Measurements from ENCODE around the gene CPNE1. TPM values are rescaled to one million over a fixed set of nuclear protein-coding genes. Genes with fewer than 3 reads are reported as not detected.
A peak's percentile ranks its signal among the peaks of the same experiment; 100 is the strongest.

The CPNE1 gene
- total RNA-seq, 1 experiment from 2014 or later, result 155 TPM

- H3K9me3 ChIP-seq (ENCODE audit: control insufficient read depth, low read depth, low read length), result no peaks in the 10 kb centered on the region
- WGBS (ENCODE audit: extremely low coverage, insufficient read length, low lambda C conversion rate), result no CpG with 5 or more reads among the region's 8 CpGs
- H3K23me2 ChIP-seq (ENCODE audit: insufficient read length, low read depth, low read length, poor library complexity, severe bottlenecking), result no peaks in the 10 kb centered on the region
- no peaks in the 10 kb centered on the region for H4K20me1 ChIP-seq (ENCODE audit: control insufficient read depth, insufficient read depth, insufficient read length)
- no peak overlapping the region for H2AK5ac ChIP-seq (ENCODE audit: insufficient read length, low read length)
- H3K4ac ChIP-seq (ENCODE audit: low read depth, low read length), result no peak overlapping the region
- H4K91ac ChIP-seq (ENCODE audit: insufficient read length, low read depth, low read length), result no peak overlapping the region
- no peak overlapping the region for H3K27ac ChIP-seq (ENCODE audit: insufficient read length, low read depth, low read length)
- no peak for DNase-seq
- Mint-ChIP-seq H3K4me1 (no peaks in the 10 kb centered on the region), H3K27ac (0 out of 7 replicates have a peak overlapping the region, but pooled peaks of 1 of the 3 experiments have one; percentile 17), H3K9me3 (no peaks in the 10 kb centered on the region; a peak in 1 of 5 replicates), H3K27me3 (ENCODE audit: low read depth) (no peaks in the 10 kb centered on the region), H3K36me3 (ENCODE audit: insufficient read depth in 1 of 3, low read depth in 3 of 3) (peaks cover 39 to 65% (median 64%) of the 10 kb centered on the region in 3 experiments), H3K4me3 (no peak overlapping the region)
- no peak overlapping the region for H3K4me2 ChIP-seq (ENCODE audit: insufficient read depth, insufficient read length, low read length)
- H3K23ac ChIP-seq (ENCODE audit: insufficient read length, low read depth, low read length), result no peak overlapping the region
- no peak overlapping the region for H2BK120ac ChIP-seq (ENCODE audit: low read depth, low read length, poor library complexity, severe bottlenecking)
- no peak overlapping the region for H3K56ac ChIP-seq (ENCODE audit: insufficient read length, low read depth, low read length)
- no peaks in the 10 kb centered on the region for H3K79me2 ChIP-seq (ENCODE audit: insufficient read depth, low read length)
- no peak overlapping the region for H3K9ac ChIP-seq (ENCODE audit: extremely low read depth, insufficient read length, low read length)
- H3K27me3 ChIP-seq (ENCODE audit: insufficient read depth, low read length), result no peaks in the 10 kb centered on the region
- no peaks in the 10 kb centered on the region for H3K4me1 ChIP-seq (ENCODE audit: insufficient read depth, low read length)
- H4K8ac ChIP-seq (replicated peaks; ENCODE audit: insufficient read length, low read depth, low read length), result no peak overlapping the region
- no peak overlapping the region for H2BK20ac ChIP-seq (ENCODE audit: low read depth, low read length, poor library complexity, severe bottlenecking)
- H2BK12ac ChIP-seq (ENCODE audit: insufficient read length, low read depth, low read length), result no peak overlapping the region
- no peak overlapping the region for H3K14ac ChIP-seq (ENCODE audit: insufficient read depth, low read length)
- no peak overlapping the region for H2BK15ac ChIP-seq (ENCODE audit: low read depth, low read length)
- TF ChIP-seq CTCF (conservative IDR thresholded peaks at IDR 0.05), result no peak
- no peaks in the 10 kb centered on the region for H3K79me1 ChIP-seq (ENCODE audit: insufficient read depth, low read depth, low read length, poor library complexity, severe bottlenecking)
- no peak overlapping the region for H2BK5ac ChIP-seq (ENCODE audit: insufficient read length, low read length)
- no peak overlapping the region for H3K18ac ChIP-seq (ENCODE audit: insufficient read length, low read depth, low read length)
- no peak overlapping the region for H3T11ph ChIP-seq (ENCODE audit: low read length)
- no peak overlapping the region for H4K5ac ChIP-seq (ENCODE audit: insufficient read length, low read depth, low read length)
- H2AFZ ChIP-seq (ENCODE audit: low read length), result no peak overlapping the region
Measured at GRCh38 chr20:35627121-35627520, 37.6 kb downstream of the CPNE1 start.

Measured in H9 (cell line).